HL-60 (cell line): ENCODE measurements around the gene SLC9A7.
"Not testable (repeated sequence)": the region's sequence is repeated elsewhere in the genome, so short reads cannot be mapped to it uniquely, and the experiment has no call there.

Source experiments
- DNase-seq, 2 experiments: peaks; one replicate each; pipeline ENCODE4 v3.0.0-alpha.2; 2010 to 2020; ENCODE audit warnings: low read depth in 1 of 2, low spot score in 1 of 2
- H3K27ac ChIP-seq: fragments of 250-450 bp; sonication (Bioruptor Pico); replicated peaks from 2 replicates; pipeline ENCODE4 v1.5.1; 2020; ENCODE audit warnings: mild to moderate bottlenecking, moderate library complexity
- H3K27me3 ChIP-seq: fragments of 250-450 bp; sonication (Bioruptor Pico); 2 replicates; pipeline ENCODE4 v1.5.1; 2021; ENCODE audit warnings: mild to moderate bottlenecking, moderate library complexity; ENCODE audit not compliant: insufficient read depth, poor library complexity, severe bottlenecking
- H3K4me3 ChIP-seq: replicated peaks from 2 replicates; pipeline ENCODE4 v1.5.1; 2011; ENCODE audit warnings: mild to moderate bottlenecking, control low read depth, low read length; ENCODE audit not compliant: insufficient read depth
- CTCF ChIP-seq: IDR thresholded peaks from one replicate; pipeline ENCODE4 v1.5.1; 2011; ENCODE audit warnings: low read length, control low read depth, inconsistent platforms; ENCODE audit not compliant: insufficient read depth
- GABPA ChIP-seq: IDR thresholded peaks from 2 replicates; pipeline ENCODE4 v1.6.1; 2012; ENCODE audit warnings: low read depth
- POLR2AphosphoS5 ChIP-seq: IDR thresholded peaks from 2 replicates; pipeline ENCODE4 v1.6.1; 2012; ENCODE audit warnings: low read depth
- REST ChIP-seq: IDR thresholded peaks from 2 replicates; pipeline ENCODE4 v1.6.1; 2012; ENCODE audit warnings: low read depth; ENCODE audit not compliant: insufficient replicate concordance
- SPI1 ChIP-seq: IDR thresholded peaks from 2 replicates; pipeline ENCODE4 v1.6.1; 2012; ENCODE audit warnings: low read depth, mild to moderate bottlenecking, borderline replicate concordance

SLC9A7 gene

GRCh38 chrX:46727441-46727840, 31.5 kb downstream of the SLC9A7 start:
- no peak for DNase-seq
- H3K27me3 ChIP-seq, result no peaks in the 10 kb centered on the region
- no peak overlapping the region for H3K27ac ChIP-seq
- H3K4me3 ChIP-seq, result no peak overlapping the region
- TF ChIP-seq SPI1 (no peak), GABPA (no peak), POLR2AphosphoS5 (no peak)

DNA sequence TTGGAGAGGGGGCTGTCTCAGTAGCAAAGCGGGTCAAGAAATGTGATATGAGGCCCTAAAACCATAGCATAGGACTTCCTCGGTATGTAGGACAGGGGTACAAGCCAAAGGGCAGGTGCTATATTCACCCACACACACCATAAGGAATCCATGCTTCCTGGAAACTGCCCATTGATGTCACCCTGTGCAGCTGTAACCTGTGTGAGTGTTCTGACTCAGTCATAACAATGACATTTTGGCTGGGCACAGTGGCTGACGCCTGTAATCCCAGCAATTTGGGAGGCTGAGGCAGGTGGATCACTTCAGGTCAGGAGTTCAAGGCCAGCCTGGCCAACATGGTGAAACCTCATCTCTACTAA, 35.4 kb downstream of the SLC9A7 start:
- not testable (repeated sequence) for H3K27ac ChIP-seq, H3K27me3 ChIP-seq, DNase-seq, H3K4me3 ChIP-seq

DNA sequence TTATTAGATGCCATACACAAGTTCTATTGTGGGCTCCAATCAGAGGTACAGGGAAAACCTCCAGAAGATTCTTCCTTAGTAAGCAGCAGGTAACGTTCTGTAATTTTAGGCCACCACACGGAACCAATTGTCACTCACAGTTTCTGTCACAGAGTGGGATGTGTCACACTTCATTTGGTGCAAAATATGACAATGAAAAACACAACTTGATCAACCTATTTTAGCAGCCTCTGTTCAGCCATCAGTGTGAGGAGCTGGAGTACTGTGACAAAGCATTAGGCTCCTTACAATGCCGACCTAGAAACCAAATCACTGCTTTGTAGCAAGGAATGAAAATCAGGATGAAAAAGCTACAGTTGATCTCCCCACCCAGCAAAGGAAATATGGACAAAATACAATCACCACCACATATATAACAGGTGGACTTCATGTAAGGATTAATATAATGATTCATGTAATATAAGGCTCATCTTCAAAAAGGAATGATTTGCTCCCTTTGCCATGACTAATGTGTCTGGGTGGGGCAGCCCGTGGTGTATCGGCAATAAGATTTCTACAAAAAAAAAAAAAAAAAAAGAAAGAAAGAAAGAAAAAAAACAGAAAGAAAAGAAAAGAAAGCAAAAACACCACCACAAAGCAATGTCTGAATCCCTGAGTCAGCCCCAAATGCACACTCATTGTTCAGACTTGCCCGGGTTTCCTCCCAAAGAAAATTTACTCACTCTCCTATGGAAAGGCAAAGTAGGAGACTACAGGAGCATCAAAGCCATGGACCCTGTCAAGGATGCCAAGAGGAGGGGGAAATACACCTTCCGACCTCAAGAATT, 36.0 kb downstream of the SLC9A7 start:
- DNase-seq, result no peak
- no peak for TF ChIP-seq REST
- no peak for TF ChIP-seq POLR2AphosphoS5
- no peak for TF ChIP-seq SPI1
- no peak for TF ChIP-seq CTCF
- TF ChIP-seq GABPA, result no peak
- H3K27ac ChIP-seq, result no peak overlapping the region
- no peak overlapping the region for H3K4me3 ChIP-seq
- no peaks in the 10 kb centered on the region for H3K27me3 ChIP-seq

GRCh38 chrX:46716796-46717195, 42.1 kb downstream of the SLC9A7 start:
- DNase-seq, result no peak
- TF ChIP-seq SPI1 (no peak), CTCF (no peak), POLR2AphosphoS5 (no peak), REST (no peak), GABPA (no peak)
- H3K4me3 ChIP-seq, result no peak overlapping the region
- H3K27ac ChIP-seq, result no peak overlapping the region
- no peaks in the 10 kb centered on the region for H3K27me3 ChIP-seq

DNA sequence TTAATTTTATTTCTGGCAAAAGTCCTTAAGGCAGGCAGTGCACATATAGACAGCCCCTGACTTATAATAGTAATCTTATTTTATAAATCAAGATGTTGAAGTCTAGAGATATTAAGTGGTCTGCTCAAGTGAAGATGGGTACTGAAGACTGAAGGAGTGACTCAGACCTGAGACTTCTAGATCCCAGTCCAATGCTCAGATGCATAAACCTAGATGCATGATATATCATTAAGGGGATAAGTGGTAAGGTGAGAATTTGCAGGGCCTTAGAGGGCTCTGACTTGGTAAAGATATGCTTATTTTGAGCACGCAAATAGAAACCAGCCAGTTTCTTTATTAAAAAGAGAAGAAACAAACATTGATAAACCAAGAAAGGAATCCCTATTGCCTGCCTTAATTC, 42.9 kb downstream of the SLC9A7 start:
- no peak for DNase-seq
- Histone ChIP-seq H3K4me3 (no peak overlapping the region), H3K27ac (no peak overlapping the region), H3K27me3 (no peaks in the 10 kb centered on the region)
- TF ChIP-seq CTCF (no peak), POLR2AphosphoS5 (no peak), SPI1 (no peak), GABPA (no peak), REST (no peak)
